ENCODE results near the gene PSME1.

PSME1 gene

GRCh38 chr14:24177041-24177825, 41.2 kb downstream of the PSME1 start:
- DNase-seq: no peak

GRCh38 chr14:24177891-24178290, 41.9 kb downstream of the PSME1 start:
- no peak for DNase-seq

- no peak for DNase-seq
Observed at GRCh38 chr14:24178399-24179178, 42.6 kb downstream of the PSME1 start.

- DNase-seq: no peak
Observed at GRCh38 chr14:24179294-24179960, 43.4 kb downstream of the PSME1 start.

- DNase-seq: no peak
Observed at GRCh38 chr14:24179961-24180796, 44.2 kb downstream of the PSME1 start.

- DNase-seq: no peak
Observed at GRCh38 chr14:24181371-24182077, 45.5 kb downstream of the PSME1 start.

GRCh38 chr14:24182110-24182882, 46.3 kb downstream of the PSME1 start:
- no peak for DNase-seq

GRCh38 chr14:24183014-24183481, 47.1 kb downstream of the PSME1 start:
- no peak for DNase-seq

- no peak for DNase-seq
Observed at GRCh38 chr14:24184104-24184970, 48.3 kb downstream of the PSME1 start.

- no peak for DNase-seq
Observed at GRCh38 chr14:24185026-24185425, 49.0 kb downstream of the PSME1 start.

- no peak for DNase-seq
Observed at GRCh38 chr14:24185741-24186140, 49.7 kb downstream of the PSME1 start.

GRCh38 chr14:24186831-24187538, 51.0 kb downstream of the PSME1 start:
- DNase-seq: no peak

GRCh38 chr14:24187539-24187915, 51.5 kb downstream of the PSME1 start:
- DNase-seq: no peak

Measured in stimulated activated CD8-positive, alpha-beta memory T cell treated with anti-CD3 and anti-CD28 coated beads, Interleukin-4, amount 100 ng/mL, for 48 hours (primary cell).